Endothelial cell of umbilical vein (primary cell): ENCODE measurements around the gene CLDN7.

Experiments used
- POLR2A ChIP-seq: IDR thresholded peaks from 2 replicates; pipeline ENCODE4 v1.6.1; 2012; ENCODE audit warnings: low read depth, mild to moderate bottlenecking, control low read depth, low read length
- TF ChIP-seq, protein P1 (sequence below), 2 donors: IDR thresholded peaks; 1 replicate in 1 of 2; 2 replicates in 1 of 2; pipeline ENCODE4 v1.5.1; 2011; ENCODE audit warnings: low read length in 2 of 2, mild to moderate bottlenecking in 2 of 2, moderate library complexity in 2 of 2, control low read depth in 1 of 2, inconsistent platforms in 1 of 2, low read depth in 1 of 2; ENCODE audit not compliant: insufficient read depth in 1 of 2; ENCODE audit errors: extremely low read depth in 1 of 2

DNA sequence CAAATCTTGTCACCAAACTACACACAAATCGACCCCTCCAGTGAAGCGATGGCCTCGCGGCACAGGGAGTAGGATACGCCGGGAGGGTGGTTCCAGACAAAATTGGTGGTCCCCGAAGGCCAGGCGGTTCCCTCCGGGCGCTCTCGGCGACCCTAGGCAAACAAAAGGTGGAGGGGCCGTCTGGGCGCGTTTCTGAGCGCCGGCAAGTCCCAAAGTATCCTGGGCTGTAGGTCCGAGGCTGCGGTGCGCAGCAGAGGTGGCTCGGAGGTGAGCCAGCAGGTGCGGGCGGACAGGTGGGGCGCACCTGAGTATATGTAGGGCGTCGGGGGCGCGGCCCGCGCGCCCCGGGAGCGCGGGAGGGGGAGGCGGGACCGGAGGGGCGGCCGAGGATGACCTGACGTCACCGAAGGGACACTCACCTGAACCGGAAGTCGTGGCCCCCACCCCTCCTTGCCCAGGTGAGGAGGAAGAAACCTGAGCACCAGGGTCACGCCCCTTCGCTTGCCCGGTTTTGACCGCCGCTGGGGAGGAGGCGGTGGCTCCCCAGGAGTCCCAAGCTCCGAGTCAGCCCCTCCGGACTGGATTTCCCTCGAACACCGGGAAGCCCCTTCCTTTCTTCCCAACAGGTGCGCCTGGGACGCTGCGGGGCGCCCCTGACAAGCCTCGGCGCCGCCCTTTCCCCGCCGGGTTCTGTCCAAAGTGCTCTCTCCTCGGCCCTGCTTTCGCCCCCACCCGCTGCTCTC, at the start of gene CLDN7:
- TF ChIP-seq, protein P1, sequence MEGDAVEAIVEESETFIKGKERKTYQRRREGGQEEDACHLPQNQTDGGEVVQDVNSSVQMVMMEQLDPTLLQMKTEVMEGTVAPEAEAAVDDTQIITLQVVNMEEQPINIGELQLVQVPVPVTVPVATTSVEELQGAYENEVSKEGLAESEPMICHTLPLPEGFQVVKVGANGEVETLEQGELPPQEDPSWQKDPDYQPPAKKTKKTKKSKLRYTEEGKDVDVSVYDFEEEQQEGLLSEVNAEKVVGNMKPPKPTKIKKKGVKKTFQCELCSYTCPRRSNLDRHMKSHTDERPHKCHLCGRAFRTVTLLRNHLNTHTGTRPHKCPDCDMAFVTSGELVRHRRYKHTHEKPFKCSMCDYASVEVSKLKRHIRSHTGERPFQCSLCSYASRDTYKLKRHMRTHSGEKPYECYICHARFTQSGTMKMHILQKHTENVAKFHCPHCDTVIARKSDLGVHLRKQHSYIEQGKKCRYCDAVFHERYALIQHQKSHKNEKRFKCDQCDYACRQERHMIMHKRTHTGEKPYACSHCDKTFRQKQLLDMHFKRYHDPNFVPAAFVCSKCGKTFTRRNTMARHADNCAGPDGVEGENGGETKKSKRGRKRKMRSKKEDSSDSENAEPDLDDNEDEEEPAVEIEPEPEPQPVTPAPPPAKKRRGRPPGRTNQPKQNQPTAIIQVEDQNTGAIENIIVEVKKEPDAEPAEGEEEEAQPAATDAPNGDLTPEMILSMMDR (IDR thresholded peaks at IDR 0.05; ENCODE audit: extremely low read depth in 1 of 2, insufficient read depth in 1 of 2, low read depth in 1 of 2, low read length in 2 of 2), result no peak
- no peak for TF ChIP-seq POLR2A
